Measurements from ENCODE around the gene KLHL40.

KLHL40 gene

GRCh38 chr3:42707620-42708355, 22.5 kb downstream of the KLHL40 start:
- Histone ChIP-seq H3K4me3 (ENCODE audit: low read length) (no peak overlapping the region), H3K4me1 (ENCODE audit: control insufficient read depth, insufficient read depth, low read length) (no peaks in the 10 kb centered on the region), H3K36me3 (ENCODE audit: control insufficient read depth, insufficient read depth, low read length) (no peaks in the 10 kb centered on the region), H3K27ac (ENCODE audit: low read depth, low read length) (no peak overlapping the region), H3K27me3 (ENCODE audit: control insufficient read depth, insufficient read depth, low read length) (no peaks in the 10 kb centered on the region), H3K9ac (ENCODE audit: low read length) (no peak overlapping the region)

GRCh38 chr3:42708611-42709151, 23.3 kb downstream of the KLHL40 start:
- H3K36me3 ChIP-seq (ENCODE audit: control insufficient read depth, insufficient read depth, low read length), result no peaks in the 10 kb centered on the region
- H3K27ac ChIP-seq (ENCODE audit: low read depth, low read length), result no peak overlapping the region
- no peak overlapping the region for H3K9ac ChIP-seq (ENCODE audit: low read length)
- H3K4me3 ChIP-seq (ENCODE audit: low read length), result no peak overlapping the region
- no peaks in the 10 kb centered on the region for H3K4me1 ChIP-seq (ENCODE audit: control insufficient read depth, insufficient read depth, low read length)
- H3K27me3 ChIP-seq (ENCODE audit: control insufficient read depth, insufficient read depth, low read length), result no peaks in the 10 kb centered on the region

GRCh38 chr3:42709621-42710020, 24.3 kb downstream of the KLHL40 start:
- Histone ChIP-seq H3K4me3 (ENCODE audit: low read length) (no peak overlapping the region), H3K9ac (ENCODE audit: low read length) (no peak overlapping the region), H3K27me3 (ENCODE audit: control insufficient read depth, insufficient read depth, low read length) (no peaks in the 10 kb centered on the region), H3K4me1 (ENCODE audit: control insufficient read depth, insufficient read depth, low read length) (no peaks in the 10 kb centered on the region), H3K36me3 (ENCODE audit: control insufficient read depth, insufficient read depth, low read length) (no peaks in the 10 kb centered on the region), H3K27ac (ENCODE audit: low read depth, low read length) (no peak overlapping the region)

GRCh38 chr3:42710323-42711021, 25.1 kb downstream of the KLHL40 start:
- Histone ChIP-seq H3K27me3 (ENCODE audit: control insufficient read depth, insufficient read depth, low read length) (no peaks in the 10 kb centered on the region), H3K4me3 (ENCODE audit: low read length) (no peak overlapping the region), H3K4me1 (ENCODE audit: control insufficient read depth, insufficient read depth, low read length) (no peaks in the 10 kb centered on the region), H3K27ac (ENCODE audit: low read depth, low read length) (no peak overlapping the region), H3K36me3 (ENCODE audit: control insufficient read depth, insufficient read depth, low read length) (no peaks in the 10 kb centered on the region), H3K9ac (ENCODE audit: low read length) (no peak overlapping the region)

DNA sequence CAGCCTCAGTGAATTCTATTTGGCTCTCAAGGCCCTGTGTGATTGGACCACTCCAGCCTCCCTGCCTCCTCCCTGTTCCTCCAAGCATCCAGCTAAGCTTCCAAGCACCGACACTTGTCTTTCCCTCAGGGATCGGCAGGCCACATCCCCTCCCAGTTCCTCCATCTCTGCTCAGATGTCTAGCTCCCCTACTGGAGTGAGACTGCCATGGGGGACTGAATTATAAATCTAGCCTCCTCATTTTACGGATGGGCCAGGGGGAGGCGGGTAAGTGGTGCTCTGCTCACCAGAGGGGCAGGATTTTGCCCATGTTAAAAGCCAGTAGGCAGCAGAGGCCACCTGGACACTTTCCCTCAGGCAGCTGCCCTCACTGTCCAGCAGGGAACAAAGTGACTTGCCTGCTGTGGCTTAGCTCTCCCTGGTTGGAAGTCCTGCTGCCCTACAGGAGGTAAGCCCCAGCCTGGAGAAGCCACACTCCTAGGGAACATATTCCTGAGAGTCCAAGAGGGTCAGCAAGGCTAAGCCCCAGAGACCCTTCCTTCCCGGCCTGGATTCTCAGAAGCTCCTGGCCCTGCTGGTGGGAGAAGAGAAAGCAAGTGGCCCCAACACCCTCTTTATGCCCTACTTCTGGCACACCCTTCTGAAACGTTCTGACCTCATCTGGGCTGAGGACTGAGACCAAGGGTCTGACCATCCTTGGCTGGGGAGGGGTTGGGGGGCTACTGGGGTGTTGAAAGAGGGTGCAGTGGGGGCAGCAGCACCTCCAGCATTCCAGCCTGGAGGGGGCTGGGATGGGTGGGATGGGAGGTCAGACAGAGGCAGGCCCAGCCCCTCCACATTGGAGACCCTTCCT, 26.4 kb downstream of the KLHL40 start:
- H3K27me3 ChIP-seq (ENCODE audit: control insufficient read depth, insufficient read depth, low read length), result no peaks in the 10 kb centered on the region
- H3K9ac ChIP-seq (ENCODE audit: low read length), result no peak overlapping the region
- no peaks in the 10 kb centered on the region for H3K36me3 ChIP-seq (ENCODE audit: control insufficient read depth, insufficient read depth, low read length)
- H3K4me1 ChIP-seq (ENCODE audit: control insufficient read depth, insufficient read depth, low read length), result no peaks in the 10 kb centered on the region
- no peak overlapping the region for H3K4me3 ChIP-seq (ENCODE audit: low read length)
- H3K27ac ChIP-seq (ENCODE audit: low read depth, low read length), result no peak overlapping the region

DNA sequence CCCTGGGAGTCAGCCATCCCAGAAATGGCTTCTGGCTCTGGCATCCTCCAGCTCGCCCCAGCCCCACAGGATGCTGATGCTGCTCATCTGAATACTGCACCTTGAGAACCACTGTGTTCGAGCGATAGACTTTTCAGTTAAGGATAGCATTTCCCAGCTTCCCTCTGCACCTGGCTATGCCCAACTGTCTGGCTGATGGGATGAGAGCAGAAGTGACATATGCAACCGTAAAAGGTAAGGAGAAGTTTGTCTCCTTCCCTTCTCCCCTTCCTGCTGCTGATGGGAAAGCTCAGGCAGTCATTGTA, 27.0 kb downstream of the KLHL40 start:
- H3K27ac ChIP-seq (ENCODE audit: low read depth, low read length), result no peak overlapping the region
- no peaks in the 10 kb centered on the region for H3K36me3 ChIP-seq (ENCODE audit: control insufficient read depth, insufficient read depth, low read length)
- H3K4me1 ChIP-seq (ENCODE audit: control insufficient read depth, insufficient read depth, low read length), result no peaks in the 10 kb centered on the region
- H3K4me3 ChIP-seq (ENCODE audit: low read length), result no peak overlapping the region
- no peak overlapping the region for H3K9ac ChIP-seq (ENCODE audit: low read length)
- no peaks in the 10 kb centered on the region for H3K27me3 ChIP-seq (ENCODE audit: control insufficient read depth, insufficient read depth, low read length)

GRCh38 chr3:42712688-42713372, 27.5 kb downstream of the KLHL40 start:
- Histone ChIP-seq H3K27me3 (ENCODE audit: control insufficient read depth, insufficient read depth, low read length) (no peaks in the 10 kb centered on the region), H3K36me3 (ENCODE audit: control insufficient read depth, insufficient read depth, low read length) (no peaks in the 10 kb centered on the region), H3K4me3 (ENCODE audit: low read length) (no peak overlapping the region), H3K27ac (ENCODE audit: low read depth, low read length) (no peak overlapping the region), H3K9ac (ENCODE audit: low read length) (no peak overlapping the region), H3K4me1 (ENCODE audit: control insufficient read depth, insufficient read depth, low read length) (no peaks in the 10 kb centered on the region)

- Histone ChIP-seq H3K27me3 (ENCODE audit: control insufficient read depth, insufficient read depth, low read length) (no peaks in the 10 kb centered on the region), H3K9ac (ENCODE audit: low read length) (no peak overlapping the region), H3K36me3 (ENCODE audit: control insufficient read depth, insufficient read depth, low read length) (no peaks in the 10 kb centered on the region), H3K4me3 (ENCODE audit: low read length) (no peak overlapping the region), H3K4me1 (ENCODE audit: control insufficient read depth, insufficient read depth, low read length) (no peaks in the 10 kb centered on the region), H3K27ac (ENCODE audit: low read depth, low read length) (no peak overlapping the region)
These were observed 28.4 kb downstream of the KLHL40 start for GRCh38 chr3:42713747-42714146.

DNA sequence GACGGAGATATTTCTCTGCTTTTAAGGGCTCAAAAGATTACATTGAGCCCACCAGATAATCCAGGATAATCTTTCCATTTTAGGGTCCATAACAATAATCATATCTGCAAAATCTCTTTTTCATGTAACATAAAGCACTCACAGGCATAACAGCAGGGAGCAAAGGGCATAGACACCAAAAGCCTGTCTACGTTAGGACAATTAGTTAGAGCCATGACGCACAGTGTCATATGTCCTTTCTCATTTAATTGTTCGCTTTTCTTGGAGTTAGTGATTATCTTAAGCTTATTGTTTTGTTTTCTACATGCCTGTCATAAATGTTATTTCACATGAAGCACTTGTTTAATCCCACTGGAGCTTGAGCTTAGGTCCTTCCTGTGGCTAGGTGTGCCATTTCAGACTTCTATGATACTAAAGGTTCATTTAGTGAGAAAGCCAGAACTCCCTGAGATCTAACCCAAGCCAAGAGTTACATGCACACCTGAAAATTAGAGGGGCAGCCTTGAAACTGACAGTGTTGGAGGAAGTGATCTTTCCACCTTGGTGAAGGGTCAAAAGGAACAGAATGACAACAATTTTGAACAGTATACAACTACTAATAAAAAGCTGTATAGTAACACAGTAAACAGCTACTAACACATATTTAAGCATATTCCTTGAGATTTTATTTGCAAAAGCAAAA, 29.0 kb downstream of the KLHL40 start:
- Histone ChIP-seq H3K4me3 (ENCODE audit: low read length) (no peak overlapping the region), H3K4me1 (ENCODE audit: control insufficient read depth, insufficient read depth, low read length) (no peaks in the 10 kb centered on the region), H3K36me3 (ENCODE audit: control insufficient read depth, insufficient read depth, low read length) (no peaks in the 10 kb centered on the region), H3K27me3 (ENCODE audit: control insufficient read depth, insufficient read depth, low read length) (no peaks in the 10 kb centered on the region), H3K27ac (ENCODE audit: low read depth, low read length) (no peak overlapping the region), H3K9ac (ENCODE audit: low read length) (no peak overlapping the region)

GRCh38 chr3:42717306-42717705, 32.0 kb downstream of the KLHL40 start:
- no peaks in the 10 kb centered on the region for H3K36me3 ChIP-seq (ENCODE audit: control insufficient read depth, insufficient read depth, low read length)
- H3K4me1 ChIP-seq (ENCODE audit: control insufficient read depth, insufficient read depth, low read length), result no peaks in the 10 kb centered on the region
- no peak overlapping the region for H3K9ac ChIP-seq (ENCODE audit: low read length)
- no peak overlapping the region for H3K27ac ChIP-seq (ENCODE audit: low read depth, low read length)
- no peak overlapping the region for H3K4me3 ChIP-seq (ENCODE audit: low read length)
- H3K27me3 ChIP-seq (ENCODE audit: control insufficient read depth, insufficient read depth, low read length), result no peaks in the 10 kb centered on the region

DNA sequence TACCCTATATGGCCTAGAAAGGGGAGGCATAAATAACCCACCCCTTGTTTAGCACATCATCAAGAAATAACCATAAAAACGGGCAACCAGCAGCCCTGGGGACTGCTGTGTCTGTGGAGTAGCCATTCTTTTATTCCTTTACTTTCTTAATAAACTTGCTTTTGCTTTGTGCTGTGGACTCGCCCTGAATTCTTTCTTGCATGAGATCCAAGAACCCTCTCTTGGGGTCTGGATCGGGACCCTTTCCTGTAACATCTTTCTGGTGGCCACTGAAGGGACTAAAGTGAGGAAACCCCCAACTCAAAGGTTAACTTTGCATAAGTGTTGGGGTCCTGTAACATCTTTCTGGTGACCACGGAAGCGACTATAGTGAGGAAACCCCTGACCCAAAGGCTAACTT, 33.0 kb downstream of the KLHL40 start:
- H3K4me3 ChIP-seq (ENCODE audit: low read length), result no peak overlapping the region
- no peaks in the 10 kb centered on the region for H3K4me1 ChIP-seq (ENCODE audit: control insufficient read depth, insufficient read depth, low read length)
- no peak overlapping the region for H3K27ac ChIP-seq (ENCODE audit: low read depth, low read length)
- H3K36me3 ChIP-seq (ENCODE audit: control insufficient read depth, insufficient read depth, low read length), result no peaks in the 10 kb centered on the region
- H3K9ac ChIP-seq (ENCODE audit: low read length), result no peak overlapping the region
- H3K27me3 ChIP-seq (ENCODE audit: control insufficient read depth, insufficient read depth, low read length), result no peaks in the 10 kb centered on the region

Data from rectal smooth muscle tissue (tissue), 1 donor.